GM18508 (cell line): ENCODE results near the gene TSPAN16.
"Not testable (repeated sequence)": the region's sequence is repeated elsewhere in the genome, so short reads cannot be mapped to it uniquely, and the experiment has no call there.

Source experiments
- ATAC-seq: cut with Tn5 transposase; IDR thresholded peaks from one replicate; pipeline ENCODE4 v1.9.1; 2021; ENCODE audit warnings: moderate number of reproducible peaks; ENCODE audit not compliant: insufficient read depth, unreplicated experiment

TSPAN16 gene

GRCh38 chr19:11338569-11339253 lies 42.8 kb downstream of the TSPAN16 start:
- no peak for ATAC-seq

- ATAC-seq: no peak
Measured at GRCh38 chr19:11339254-11340098, 43.5 kb downstream of the TSPAN16 start, which contains the start of gene RAB3D. Gene RAB3D, minus strand, starts transcription at chr19:11339657. Its CDS starts 2,258 bp downstream, at chr19:11337399.

- ATAC-seq: not testable (repeated sequence)
Measured at GRCh38 chr19:11340099-11340467, 44.1 kb downstream of the TSPAN16 start.

- ATAC-seq: no peak
Measured at GRCh38 chr19:11342429-11342828, 46.5 kb downstream of the TSPAN16 start.

- no peak for ATAC-seq
Measured at GRCh38 chr19:11345122-11345803, 49.3 kb downstream of the TSPAN16 start.

- peak; percentile 69 for ATAC-seq
Measured at GRCh38 chr19:11346104-11346940, 50.4 kb downstream of the TSPAN16 start, which contains the start of the genes CCDC159 and TMEM205. Gene CCDC159, plus strand, starts transcription at chr19:11346519. Its CDS starts 88 bp downstream, at chr19:11346607. Gene TMEM205, minus strand, starts transcription at chr19:11346268. Its CDS starts 649 bp downstream, at chr19:11345619.

GRCh38 chr19:11347546-11348039 lies 51.6 kb downstream of the TSPAN16 start:
- no peak for ATAC-seq

- no peak for ATAC-seq
Measured at GRCh38 chr19:11349171-11349570, 53.2 kb downstream of the TSPAN16 start.

GRCh38 chr19:11354102-11354501 lies 58.1 kb downstream of the TSPAN16 start:
- not testable (repeated sequence) for ATAC-seq

- no peak for ATAC-seq
Measured at GRCh38 chr19:11355160-11356073, 59.5 kb downstream of the TSPAN16 start, which contains the start of gene PLPPR2. Gene PLPPR2, plus strand, starts transcription at chr19:11355432. Its CDS starts 2,242 bp downstream, at chr19:11357674.

GRCh38 chr19:11356074-11356397 lies 60.1 kb downstream of the TSPAN16 start:
- ATAC-seq: no peak

GRCh38 chr19:11356676-11357550 lies 61.0 kb downstream of the TSPAN16 start:
- no peak for ATAC-seq

GRCh38 chr19:11359421-11359820 lies 63.5 kb downstream of the TSPAN16 start:
- no peak for ATAC-seq

- ATAC-seq: no peak
Measured at GRCh38 chr19:11361037-11361770, 65.2 kb downstream of the TSPAN16 start.

GRCh38 chr19:11361771-11362731 lies 66.1 kb downstream of the TSPAN16 start:
- ATAC-seq: no peak

- ATAC-seq: no peak
Measured at GRCh38 chr19:11363881-11364280, 67.9 kb downstream of the TSPAN16 start.
